AG09309 (cell line): ENCODE results near the gene SERINC1.
"Not testable (repeated sequence)": the region's sequence is repeated elsewhere in the genome, so short reads cannot be mapped to it uniquely, and the experiment has no call there.

Experiments
- DNase-seq: peaks from one replicate; pipeline ENCODE4 v3.0.0-alpha.2; 2010; ENCODE audit warnings: low read depth
- H3K4me3 ChIP-seq: 2 replicates; pipeline ENCODE4 v1.5.1; 2011; ENCODE audit warnings: mild to moderate bottlenecking, low read depth, low read length, moderate library complexity; ENCODE audit not compliant: control insufficient read depth
- CTCF ChIP-seq: IDR thresholded peaks from 2 replicates; pipeline ENCODE4 v1.5.1; 2011; ENCODE audit warnings: mild to moderate bottlenecking, low read depth, low read length, inconsistent platforms; ENCODE audit not compliant: insufficient read depth, control insufficient read depth; ENCODE audit errors: missing control alignments

SERINC1 gene

GRCh38 chr6:122491919-122492555, 20.4 kb upstream of the SERINC1 start:
- TF ChIP-seq CTCF: peak; percentile 94
- peak; percentile 20 for DNase-seq
- H3K4me3 ChIP-seq: no peak overlapping the region

GRCh38 chr6:122490607-122491006, 19.0 kb upstream of the SERINC1 start:
- DNase-seq: no peak
- no peak overlapping the region for H3K4me3 ChIP-seq
- TF ChIP-seq CTCF: no peak

DNA sequence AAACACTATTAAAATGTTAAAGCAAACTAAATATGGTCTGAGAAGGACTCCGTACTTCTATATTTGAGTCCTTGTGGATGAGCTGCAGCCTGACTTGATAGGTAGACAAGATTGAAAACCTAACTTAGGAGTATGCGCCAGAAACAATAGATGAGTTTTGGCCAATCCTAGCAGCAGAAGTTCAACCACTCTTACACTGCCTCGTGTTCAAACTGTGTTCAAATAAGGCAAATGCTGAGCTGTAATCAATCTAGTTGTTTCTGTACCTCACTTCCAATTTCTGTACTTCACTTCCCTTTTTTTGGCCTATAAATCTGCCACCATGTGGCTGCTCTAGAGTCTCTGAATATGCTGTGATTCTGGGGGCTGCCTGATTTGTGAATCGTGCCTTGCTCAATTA, 13.2 kb upstream of the SERINC1 start:
- TF ChIP-seq CTCF: no peak
- no peak for DNase-seq
- H3K4me3 ChIP-seq: no peak overlapping the region

DNA sequence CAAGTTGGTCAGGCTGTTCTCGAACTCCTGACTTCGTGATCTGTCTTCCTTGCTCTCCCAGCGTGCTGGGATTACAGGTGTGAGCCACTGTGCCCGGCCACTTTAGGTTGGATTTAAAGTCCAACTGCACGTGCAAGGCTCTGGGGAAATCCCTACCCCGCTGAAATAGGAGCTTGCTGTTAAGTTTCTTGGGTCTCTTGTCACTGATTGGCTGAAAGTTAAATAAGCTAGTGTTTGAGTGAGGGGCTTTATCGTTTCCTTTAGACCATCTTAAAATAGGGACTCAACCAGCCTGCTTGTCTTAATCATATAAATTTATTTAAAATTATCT, 11.1 kb upstream of the SERINC1 start:
- H3K4me3 ChIP-seq: no peak overlapping the region
- TF ChIP-seq CTCF: no peak
- no peak for DNase-seq

DNA sequence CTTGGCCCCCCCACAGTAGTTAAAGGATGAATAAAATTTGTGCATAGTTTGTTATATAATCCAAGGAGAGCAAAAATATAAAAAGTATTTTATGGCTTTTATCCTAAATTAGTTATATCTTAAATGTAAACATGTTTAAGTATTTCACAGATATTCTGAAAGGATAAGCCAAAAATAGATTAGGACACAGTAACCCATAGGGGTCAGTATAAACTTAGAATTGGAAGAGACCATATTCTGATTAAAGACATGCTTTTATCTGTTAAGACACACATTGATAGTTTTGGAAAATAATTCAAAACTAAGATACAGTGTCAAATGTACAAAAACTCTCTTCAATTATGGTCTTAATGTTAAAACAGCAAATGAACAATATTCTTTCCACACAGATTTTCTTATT, 4.5 kb upstream of the SERINC1 start:
- DNase-seq: no peak
- peak; percentile 31 for TF ChIP-seq CTCF
- H3K4me3 ChIP-seq: no peak overlapping the region

GRCh38 chr6:122472022-122472340, 374 bp upstream of the SERINC1 start:
- peak overlapping the region; percentile 90 for H3K4me3 ChIP-seq
- no peak for TF ChIP-seq CTCF
- DNase-seq: no peak

DNA sequence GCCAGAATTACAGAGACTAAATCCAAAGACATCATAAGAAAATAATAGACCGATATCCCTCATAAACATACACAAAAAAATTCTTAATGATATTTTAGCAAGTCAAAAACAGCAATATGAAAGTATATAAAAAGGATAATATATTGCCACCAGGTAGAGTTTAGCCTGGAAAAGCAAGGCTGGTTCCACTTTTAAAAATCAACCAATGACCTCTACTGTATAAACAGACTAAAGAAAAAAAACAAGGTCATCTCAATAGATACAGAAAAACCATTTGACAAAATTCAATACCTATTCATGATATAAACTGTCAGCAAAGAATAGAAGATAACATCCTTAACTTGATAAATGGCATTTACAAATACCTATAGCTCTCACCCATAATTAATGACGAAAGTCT, 9.7 kb downstream of the SERINC1 start:
- TF ChIP-seq CTCF: no peak
- H3K4me3 ChIP-seq: no peak overlapping the region
- DNase-seq: no peak

- not testable (repeated sequence) for DNase-seq, H3K4me3 ChIP-seq
These were observed 11.7 kb downstream of the SERINC1 start for GRCh38 chr6:122459865-122460416.
